Right lobe of liver (tissue), 4 donors: ENCODE results near the gene RPTOR.

Source experiments
- CTCF ChIP-seq, 4 donors: fragments of 200-600 bp in 3 of 4; fragments of 450-650 bp in 1 of 4; IDR thresholded peaks; one replicate each; pipeline versions ENCODE4 v1.5.1 to v1.8.0; 2016 to 2022; ENCODE audit warnings: antibody characterized with exemption in 4 of 4, mild to moderate bottlenecking in 2 of 4
- POLR2A ChIP-seq: fragments of 450-650 bp; IDR thresholded peaks from one replicate; pipeline ENCODE4 v1.6.1; 2017; ENCODE audit warnings: antibody characterized with exemption, mild to moderate bottlenecking
- donor health status: DM: no; HTN: no; CAD: no.
- donor health status: DM: no; HTN: no; CAD: no.
- donor health status: DM: no; HTN: yes; CAD: no.

DNA sequence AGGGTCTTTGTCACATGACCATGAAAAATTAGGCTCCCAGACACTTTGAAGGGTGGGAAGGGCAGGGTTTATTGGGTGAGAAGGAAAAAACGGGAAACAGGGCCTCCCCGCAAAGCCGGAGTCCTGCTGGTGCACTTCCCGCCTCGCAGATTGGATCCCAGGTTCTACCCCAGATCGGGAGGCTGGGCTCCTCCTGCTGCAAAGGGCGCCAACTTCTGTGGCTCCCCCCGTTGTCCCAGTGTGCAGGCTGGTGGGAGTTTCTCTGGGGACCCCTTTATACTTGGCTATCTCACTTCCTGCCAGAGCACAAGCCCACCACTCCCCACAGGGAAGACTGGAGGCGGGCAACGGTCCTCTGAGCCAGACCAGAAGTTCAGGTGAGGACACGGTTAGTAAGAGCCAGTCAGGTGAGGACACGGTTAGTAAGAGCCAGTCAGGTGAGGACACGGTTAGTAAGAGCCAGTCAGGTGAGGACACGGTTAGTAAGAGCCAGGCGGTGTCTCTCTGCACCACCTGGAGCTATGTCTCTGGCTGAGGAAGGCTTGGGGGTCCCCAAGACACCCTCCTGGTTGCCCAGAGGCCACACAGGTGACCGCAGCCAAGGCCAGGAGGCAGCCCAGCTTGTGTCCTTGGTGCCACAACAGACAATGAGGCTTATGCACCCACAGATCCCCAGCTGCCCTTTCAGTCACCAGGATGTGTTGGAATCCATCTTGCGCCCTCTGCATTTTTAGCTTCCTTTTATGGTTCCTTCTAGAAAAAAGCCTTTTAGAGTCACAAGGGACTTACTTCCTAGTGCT lies 398.9 kb downstream of the RPTOR start:
- TF ChIP-seq POLR2A (no peak), CTCF (IDR thresholded peaks at IDR 0.05) (no peak)
